HepG2 (cell line): Measurements from ENCODE around the gene NEDD8. TPM values are rescaled to one million over a fixed set of nuclear protein-coding genes. Genes with fewer than 3 reads are reported as not detected.
A peak's percentile ranks its signal among the peaks of the same experiment; 100 is the strongest.

ENCODE experiments used
- AHR ChIP-seq: IDR thresholded peaks from 2 replicates; pipeline ENCODE4 v1.6.1; 2018; ENCODE audit warnings: missing genetic modification reagents, missing compliant biosample characterization
- ATF1 ChIP-seq: IDR thresholded peaks from 2 replicates; pipeline ENCODE4 v1.6.1; 2016; ENCODE audit warnings: mild to moderate bottlenecking, control low read depth
- JUN ChIP-seq: sonication (generic); formaldehyde crosslinking; IDR thresholded peaks from 2 replicates; pipeline ENCODE4 v1.4.0; 2020; ENCODE audit warnings: mild to moderate bottlenecking, missing genetic modification reagents
- LCORL ChIP-seq, 2 experiments: fragments of 450-650 bp in 1 of 2; sonication (generic) in 1 of 2; formaldehyde crosslinking in 1 of 2; IDR thresholded peaks; 2 replicates each; pipeline versions ENCODE4 v1.5.0 to v1.6.1; 2017 to 2020; ENCODE audit warnings: antibody characterized with exemption in 1 of 2, missing genetic modification reagents in 1 of 2
- NCOA2 ChIP-seq: sonication (generic); formaldehyde crosslinking; IDR thresholded peaks from 2 replicates; pipeline ENCODE4 v1.8.0; 2022; ENCODE audit warnings: inconsistent platforms
- SALL1 ChIP-seq: sonication (generic); formaldehyde crosslinking; IDR thresholded peaks from 2 replicates; pipeline ENCODE4 v1.8.0; 2022; ENCODE audit warnings: mild to moderate bottlenecking, missing genetic modification reagents
- SETDB1 ChIP-seq: sonication (generic); formaldehyde crosslinking; IDR thresholded peaks from 2 replicates; pipeline ENCODE4 v1.5.1; 2020; ENCODE audit warnings: missing genetic modification reagents, mild to moderate bottlenecking, borderline replicate concordance
- SMC3 ChIP-seq: IDR thresholded peaks from 2 replicates; pipeline ENCODE4 v1.6.1; 2011; ENCODE audit warnings: low read length, improper control_type of control experiment
- ZBTB46 ChIP-seq: sonication (generic); formaldehyde crosslinking; IDR thresholded peaks from 2 replicates; pipeline ENCODE4 v1.4.0; 2020; ENCODE audit warnings: mild to moderate bottlenecking, missing genetic modification reagents, borderline replicate concordance
- ZNF205 ChIP-seq: IDR thresholded peaks from 2 replicates; pipeline ENCODE4 v1.6.1; 2018; ENCODE audit warnings: missing biosample characterization, missing genetic modification reagents
- ZNF280D ChIP-seq: sonication (generic); formaldehyde crosslinking; IDR thresholded peaks from 2 replicates; pipeline ENCODE4 v1.5.1; 2020; ENCODE audit warnings: mild to moderate bottlenecking, missing genetic modification reagents
- ZNF646 ChIP-seq: sonication (generic); formaldehyde crosslinking; IDR thresholded peaks from 2 replicates; pipeline ENCODE4 v1.9.0; 2021; ENCODE audit warnings: mild to moderate bottlenecking, missing genetic modification reagents
- ZNF691 ChIP-seq: sonication (generic); formaldehyde crosslinking; IDR thresholded peaks from 2 replicates; pipeline ENCODE4 v1.4.0; 2020; ENCODE audit warnings: missing genetic modification reagents, low read depth, mild to moderate bottlenecking, borderline replicate concordance
- ZNF737 ChIP-seq: sonication (generic); formaldehyde crosslinking; IDR thresholded peaks from 2 replicates; pipeline ENCODE4 v1.5.0; 2020; ENCODE audit warnings: missing genetic modification reagents, mild to moderate bottlenecking, borderline replicate concordance
- ZNF775 ChIP-seq: sonication (generic); formaldehyde crosslinking; IDR thresholded peaks from 2 replicates; pipeline ENCODE4 v1.4.0; 2020; ENCODE audit warnings: missing genetic modification reagents, mild to moderate bottlenecking, moderate library complexity, borderline replicate concordance
- polyA plus RNA-seq, 8 experiments: library from polyadenylated mRNA; depleted of rRNA in 3 of 8; stranded (reverse) in 7 of 8; unstranded in 1 of 8; fragments of >200 nt; fragmentation: Illumina TruSeq in 4 of 8; extraction: Trizol in 4 of 8; gene quantifications; 2 replicates each; pipeline versions ENCODE4 v1.2.1 to v1.2.3, GENCODE V29; 2011 to 2016; ENCODE audit warnings: low read depth in 4 of 8, missing spikeins in 1 of 8, mixed read lengths in 1 of 8; ENCODE audit not compliant: insufficient read depth in 1 of 8
- total RNA-seq, 5 experiments: library from RNA; depleted of rRNA; stranded (reverse); fragments of >200 nt; fragmentation: Illumina TruSeq; extraction: Trizol; gene quantifications; 2 replicates each; pipeline ENCODE4 v1.2.3, GENCODE V29; 2016; ENCODE audit warnings: low read depth in 1 of 5

NEDD8 gene
- total and polyA plus RNA-seq, 2 of the 13 experiments (the other 11 are each of a cell fraction or from before 2014, with no cell fraction given) = 535 to 713 TPM

GRCh38 chr14:24241829-24242443, 9.8 kb upstream of the NEDD8 start (continued):
- TF ChIP-seq ZNF280D (CRISPR knock-in tag) = no peak
- TF ChIP-seq ZNF646 = peak; percentile 36; the same call in 1 of the 2 replicates
- no peak for TF ChIP-seq ZNF737
- TF ChIP-seq ZBTB46 (CRISPR knock-in tag) = no peak
- TF ChIP-seq ZNF775 (CRISPR knock-in tag) = peak; percentile 93; the same call in 1 of the 2 replicates
- no peak for TF ChIP-seq JUN (CRISPR knock-in tag)
- no peak for TF ChIP-seq SALL1 (CRISPR knock-in tag)
- no peak for TF ChIP-seq NCOA2 (CRISPR knock-in tag)
- no peak for TF ChIP-seq SETDB1 (CRISPR knock-in tag)
- no peak; the same call in 1 of the 2 replicates for TF ChIP-seq ZNF205 (CRISPR knock-in tag)
- TF ChIP-seq AHR (CRISPR knock-in tag) = peak; percentile 33
- 0 out of 2 replicates have a peak, but pooled peaks have one; percentile 7 for TF ChIP-seq ZNF691 (CRISPR knock-in tag)
- TF ChIP-seq LCORL (IDR thresholded peaks at IDR 0.05) = no peak
- no peak; the same call in 1 of the 2 replicates for TF ChIP-seq LCORL (CRISPR knock-in tag; IDR thresholded peaks at IDR 0.05)
- no peak; the same call in 1 of the 2 replicates for TF ChIP-seq SMC3
- no peak for TF ChIP-seq ATF1 (CRISPR knock-in tag)
